ENCODE measurements around the gene ZNF133.

ZNF133 gene

DNA sequence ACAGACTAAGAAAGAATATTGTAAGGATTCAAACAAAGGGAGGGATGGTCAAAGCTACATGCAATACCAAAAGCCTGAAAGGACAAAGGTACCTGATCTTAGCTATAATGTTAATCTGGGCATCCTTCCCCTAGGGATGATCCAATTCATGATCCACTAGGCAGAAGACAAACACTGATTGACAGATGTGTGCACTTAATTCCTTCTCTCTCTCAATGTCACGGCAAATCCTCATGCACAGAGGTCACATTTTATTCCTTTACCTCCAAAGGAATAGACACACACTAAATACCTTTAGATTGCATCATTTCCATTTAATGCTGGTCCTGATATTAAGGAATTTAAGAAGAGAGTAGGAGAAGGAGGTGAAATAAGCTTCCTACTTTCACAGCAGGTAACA lies 73.4 kb downstream of the ZNF133 start:
- no peak for DNase-seq (ENCODE audit: low read depth in 2 of 2)

GRCh38 chr20:18362916-18363315 lies 74.6 kb downstream of the ZNF133 start:
- no peak for DNase-seq (ENCODE audit: low read depth in 2 of 2)

- no peak for DNase-seq (ENCODE audit: low read depth in 2 of 2)
Measured at GRCh38 chr20:18363708-18364107, 75.4 kb downstream of the ZNF133 start.

DNA sequence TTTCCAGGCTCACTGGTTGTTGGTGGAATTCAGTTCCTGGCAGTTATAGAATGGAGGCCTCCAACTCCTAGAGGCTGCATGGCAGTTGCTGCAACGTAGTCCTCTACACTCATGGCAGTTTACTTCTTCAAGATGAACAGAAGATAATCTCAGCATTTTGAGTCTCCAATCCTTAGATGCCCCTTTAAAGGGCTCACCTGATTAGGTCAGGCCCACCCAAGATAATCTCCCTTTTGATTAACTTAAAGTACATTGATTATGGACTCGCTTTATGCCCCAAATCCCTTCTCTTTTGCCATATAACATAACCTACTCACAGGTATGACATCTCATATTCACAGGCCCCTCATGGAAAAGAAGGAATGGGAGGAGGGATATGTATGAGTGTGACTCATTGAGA lies 76.4 kb downstream of the ZNF133 start:
- DNase-seq (ENCODE audit: low read depth in 2 of 2) = no peak

Data from stimulated activated CD8-positive, alpha-beta memory T cell treated with anti-CD3 and anti-CD28 coated beads, Interleukin-15, amount 100 ng/mL, for 4 hours (primary cell).